ENCODE measurements around the gene MBD3L4.
"Not testable (repeated sequence)": the region's sequence is repeated elsewhere in the genome, so short reads cannot be mapped to it uniquely, and the experiment has no call there.

MBD3L4 gene

GRCh38 chr19:7049021-7049420 is 9.0 kb upstream of the MBD3L4 start, which contains the start of gene MBD3L2:
MBD3L2 (plus strand) TSS chr19:7049321; CDS start chr19:7049374, 53 bp downstream.
- DNase-seq (ENCODE audit: low spot score), result not testable (repeated sequence)

- not testable (repeated sequence) for DNase-seq (ENCODE audit: low spot score)
Observed at GRCh38 chr19:7041563-7041962, 1.6 kb upstream of the MBD3L4 start.

GRCh38 chr19:7030278-7030677 is 9.7 kb downstream of the MBD3L4 start, which contains the start of gene MBD3L5:
MBD3L5 (plus strand) TSS chr19:7030578; CDS start chr19:7030612, 34 bp downstream.
- DNase-seq (ENCODE audit: low spot score), result not testable (repeated sequence)

- not testable (repeated sequence) for DNase-seq (ENCODE audit: low spot score)
Observed at GRCh38 chr19:7028790-7029189, 11.2 kb downstream of the MBD3L4 start.

GRCh38 chr19:7021331-7021730 is 18.6 kb downstream of the MBD3L4 start, which contains the start of gene MBD3L2B:
MBD3L2B (minus strand) TSS chr19:7021431; CDS start chr19:7021397, 34 bp downstream.
- not testable (repeated sequence) for DNase-seq (ENCODE audit: low spot score)

GRCh38 chr19:7018828-7019227 is 21.2 kb downstream of the MBD3L4 start:
- DNase-seq (ENCODE audit: low spot score), result no peak

- no peak for DNase-seq (ENCODE audit: low spot score)
Observed at GRCh38 chr19:7013678-7014077, 26.3 kb downstream of the MBD3L4 start.

- DNase-seq (ENCODE audit: low spot score), result no peak
Observed at GRCh38 chr19:7010722-7011593, 29.0 kb downstream of the MBD3L4 start.

- DNase-seq (ENCODE audit: low spot score), result no peak
Observed at GRCh38 chr19:7007859-7008258, 32.1 kb downstream of the MBD3L4 start.

- no peak for DNase-seq (ENCODE audit: low spot score)
Observed at GRCh38 chr19:7006135-7006704, 33.8 kb downstream of the MBD3L4 start.

GRCh38 chr19:7004313-7004931 is 35.6 kb downstream of the MBD3L4 start:
- DNase-seq (ENCODE audit: low spot score), result no peak

- no peak for DNase-seq (ENCODE audit: low spot score)
Observed at GRCh38 chr19:7000816-7001215, 39.2 kb downstream of the MBD3L4 start.

- DNase-seq (ENCODE audit: low spot score), result no peak
Observed at GRCh38 chr19:7000333-7000732, 39.6 kb downstream of the MBD3L4 start.

GRCh38 chr19:6999933-7000332 is 40.0 kb downstream of the MBD3L4 start:
- no peak for DNase-seq (ENCODE audit: low spot score)

- no peak for DNase-seq (ENCODE audit: low spot score)
Observed at GRCh38 chr19:6997679-6998445, 42.1 kb downstream of the MBD3L4 start.

GRCh38 chr19:6996810-6997209 is 43.2 kb downstream of the MBD3L4 start:
- no peak for DNase-seq (ENCODE audit: low spot score)

- DNase-seq (ENCODE audit: low spot score), result no peak
Observed at GRCh38 chr19:6995054-6995453, 44.9 kb downstream of the MBD3L4 start.

GRCh38 chr19:6988257-6988656 is 51.7 kb downstream of the MBD3L4 start:
- DNase-seq (ENCODE audit: low spot score), result no peak

GRCh38 chr19:6987850-6988249 is 52.1 kb downstream of the MBD3L4 start:
- DNase-seq (ENCODE audit: low spot score), result no peak

Data from putamen (tissue), 1 donor.